ENCODE measurements around the gene IFI44.

Gene IFI44

GRCh38 chr1:78633209-78633608, 16.4 kb upstream of the IFI44 start:
- no peaks in the 10 kb centered on the region for H3K36me3 ChIP-seq (replicated peaks)
- H3K27ac ChIP-seq = no peak overlapping the region
- H3K27me3 ChIP-seq (replicated peaks) = no peaks in the 10 kb centered on the region
- no peak overlapping the region for H3K4me3 ChIP-seq (ENCODE audit: low read depth, low read length)
- no peak for TF ChIP-seq CTCF (IDR thresholded peaks at IDR 0.05; ENCODE audit: low read depth, low read length, missing control alignments)
- in situ Hi-C loops (cut with HindIII; ENCODE audit: low pct_ligation_motif_present, low sequenced_read_pairs) = no loop called here
- DNase-seq = no peak

GRCh38 chr1:78640462-78640861, 9.2 kb upstream of the IFI44 start:
- no peaks in the 10 kb centered on the region for H3K27me3 ChIP-seq (replicated peaks)
- H3K4me3 ChIP-seq (ENCODE audit: low read depth, low read length) = no peak overlapping the region
- no peak overlapping the region for H3K27ac ChIP-seq
- in situ Hi-C loops (cut with HindIII; ENCODE audit: low pct_ligation_motif_present, low sequenced_read_pairs) = no loop called here
- H3K36me3 ChIP-seq (replicated peaks) = no peaks in the 10 kb centered on the region
- no peak for TF ChIP-seq CTCF (IDR thresholded peaks at IDR 0.05; ENCODE audit: low read depth, low read length, missing control alignments)
- no peak for DNase-seq

GRCh38 chr1:78641558-78641957, 8.1 kb upstream of the IFI44 start:
- no peak overlapping the region for H3K27ac ChIP-seq
- TF ChIP-seq CTCF (IDR thresholded peaks at IDR 0.05; ENCODE audit: low read depth, low read length, missing control alignments) = no peak
- H3K27me3 ChIP-seq (replicated peaks) = no peaks in the 10 kb centered on the region
- H3K36me3 ChIP-seq (replicated peaks) = no peaks in the 10 kb centered on the region
- in situ Hi-C loops (cut with HindIII; ENCODE audit: low pct_ligation_motif_present, low sequenced_read_pairs) = no loop called here
- no peak overlapping the region for H3K4me3 ChIP-seq (ENCODE audit: low read depth, low read length)
- no peak for DNase-seq

- H3K4me3 ChIP-seq (ENCODE audit: low read depth, low read length) = no peak overlapping the region
- H3K27ac ChIP-seq = no peak overlapping the region
- H3K36me3 ChIP-seq (replicated peaks) = no peaks in the 10 kb centered on the region
- H3K27me3 ChIP-seq (replicated peaks) = no peaks in the 10 kb centered on the region
- no peak for DNase-seq
- TF ChIP-seq CTCF (IDR thresholded peaks at IDR 0.05; ENCODE audit: low read depth, low read length, missing control alignments) = no peak
- in situ Hi-C loops (cut with HindIII; ENCODE audit: low pct_ligation_motif_present, low sequenced_read_pairs) = no loop called here
These were observed 3.9 kb upstream of the IFI44 start for GRCh38 chr1:78645723-78646122.

GRCh38 chr1:78647238-78647637, 2.4 kb upstream of the IFI44 start:
- Histone ChIP-seq H3K36me3 (replicated peaks) (no peaks in the 10 kb centered on the region), H3K27me3 (replicated peaks) (no peaks in the 10 kb centered on the region), H3K27ac (no peak overlapping the region), H3K4me3 (ENCODE audit: low read depth, low read length) (no peak overlapping the region)
- in situ Hi-C loops (cut with HindIII; ENCODE audit: low pct_ligation_motif_present, low sequenced_read_pairs) = no loop called here
- no peak for DNase-seq
- TF ChIP-seq CTCF (IDR thresholded peaks at IDR 0.05; ENCODE audit: low read depth, low read length, missing control alignments) = no peak

- in situ Hi-C loops (cut with HindIII; ENCODE audit: low pct_ligation_motif_present, low sequenced_read_pairs) = no loop called here
- no peaks in the 10 kb centered on the region for H3K36me3 ChIP-seq (replicated peaks)
- H3K27ac ChIP-seq = no peak overlapping the region
- peak overlapping the region; percentile 44 for H3K4me3 ChIP-seq (ENCODE audit: low read depth, low read length)
- H3K27me3 ChIP-seq (replicated peaks) = no peaks in the 10 kb centered on the region
- DNase-seq = no peak
- no peak for TF ChIP-seq CTCF (IDR thresholded peaks at IDR 0.05; ENCODE audit: low read depth, low read length, missing control alignments)
These were observed 556 bp downstream of the IFI44 start for GRCh38 chr1:78650114-78650660.

Data from brain microvascular endothelial cell (primary cell).